ENCODE results near the gene KDELR3.
"Not testable (repeated sequence)": the region's sequence is repeated elsewhere in the genome, so short reads cannot be mapped to it uniquely, and the experiment has no call there.

Gene KDELR3

DNA sequence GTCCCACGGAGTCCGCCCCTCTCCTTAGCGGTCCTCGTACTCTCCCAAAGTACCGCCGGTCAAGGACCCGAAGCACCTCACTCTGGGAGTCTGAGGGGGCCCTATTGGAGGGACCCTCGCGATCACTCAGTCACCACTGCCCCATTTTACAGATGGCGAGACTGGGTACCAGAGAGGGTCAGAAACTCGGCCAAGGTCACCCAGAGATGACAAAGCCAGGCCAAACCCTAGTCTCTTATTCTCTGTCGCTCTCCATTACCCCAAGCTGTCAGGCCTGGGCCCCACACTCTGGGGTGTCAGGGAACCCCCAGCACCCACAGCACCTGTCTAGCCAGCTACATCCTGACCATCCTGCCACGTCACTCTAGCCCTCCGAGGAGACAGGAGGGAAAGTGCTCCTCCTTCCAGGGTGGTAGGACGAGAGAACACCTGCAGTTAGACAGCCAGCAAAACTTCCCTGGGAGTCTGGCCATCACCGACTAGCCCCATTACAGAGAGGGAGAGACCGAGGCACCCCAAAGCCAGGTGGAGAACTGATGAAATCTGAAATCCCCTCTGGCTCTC lies 11.5 kb upstream of the KDELR3 start:
- DNase-seq (ENCODE audit: low spot score) (no peak), FAIRE-seq (no peak)

DNA sequence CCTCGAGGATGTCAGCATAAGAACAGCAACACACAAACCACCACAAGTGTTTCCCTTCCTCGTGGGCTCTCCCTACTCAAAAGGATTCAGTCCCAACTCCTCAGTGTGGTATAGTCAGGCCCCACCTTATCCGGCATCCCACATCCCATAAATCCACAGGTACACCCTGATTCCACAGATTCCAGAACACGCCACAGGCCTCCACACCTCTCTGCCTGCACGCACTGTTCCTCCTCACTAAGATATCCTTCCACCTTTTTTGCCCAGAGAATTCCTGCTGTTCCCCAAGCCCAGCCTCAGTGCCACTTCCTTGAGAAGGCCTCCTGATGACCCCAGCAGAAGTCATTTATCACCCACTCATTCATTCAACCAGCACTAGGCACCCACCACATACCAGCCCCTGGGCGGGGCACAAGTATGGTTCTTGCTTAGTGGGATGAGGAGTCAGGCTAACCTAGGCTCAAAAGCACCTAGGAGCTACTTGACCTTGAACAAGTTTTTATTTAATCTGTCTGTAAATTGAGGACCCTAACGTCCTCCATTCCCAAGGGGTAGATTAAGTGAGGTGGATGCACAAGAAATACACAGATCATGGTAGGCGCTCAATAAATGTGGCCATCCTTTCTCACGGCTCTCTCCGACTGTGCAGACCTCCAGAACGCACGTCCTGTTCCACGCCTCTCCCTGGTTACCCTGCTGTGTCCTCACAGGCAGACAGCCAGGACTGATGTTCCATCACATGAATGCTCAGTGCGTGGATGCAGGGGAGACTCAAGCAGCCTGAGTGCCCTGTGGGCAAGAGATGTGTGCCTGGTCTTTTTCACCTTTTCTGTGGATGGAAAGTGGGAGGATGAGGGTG lies 10.8 kb upstream of the KDELR3 start:
- DNase-seq (ENCODE audit: low spot score), result no peak
- no peak for FAIRE-seq

GRCh38 chr22:38460426-38460840 lies 7.5 kb upstream of the KDELR3 start:
- FAIRE-seq, result no peak
- DNase-seq (ENCODE audit: low spot score), result no peak

DNA sequence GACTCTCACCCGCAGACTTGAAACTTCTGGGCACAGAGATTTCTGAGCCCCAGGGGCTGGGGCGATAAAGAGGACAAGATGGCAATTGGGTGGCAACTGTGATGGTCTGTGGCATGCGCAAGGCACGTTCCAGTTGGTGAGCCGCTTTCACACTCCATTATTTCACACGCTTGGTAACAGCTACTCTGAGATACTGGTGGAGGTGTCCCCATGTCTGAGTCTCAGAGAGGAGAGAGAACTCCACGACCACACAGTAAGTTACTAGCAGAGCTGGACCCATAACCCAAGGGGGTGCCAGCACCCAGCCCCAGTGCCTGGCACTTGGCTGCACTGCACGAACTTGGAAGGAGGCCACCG lies 6.9 kb upstream of the KDELR3 start:
- FAIRE-seq (no peak), DNase-seq (ENCODE audit: low spot score) (no peak)

- no peak for FAIRE-seq
- DNase-seq (ENCODE audit: low spot score), result peak; percentile 34
Measured at GRCh38 chr22:38461414-38462081, 6.3 kb upstream of the KDELR3 start.

DNA sequence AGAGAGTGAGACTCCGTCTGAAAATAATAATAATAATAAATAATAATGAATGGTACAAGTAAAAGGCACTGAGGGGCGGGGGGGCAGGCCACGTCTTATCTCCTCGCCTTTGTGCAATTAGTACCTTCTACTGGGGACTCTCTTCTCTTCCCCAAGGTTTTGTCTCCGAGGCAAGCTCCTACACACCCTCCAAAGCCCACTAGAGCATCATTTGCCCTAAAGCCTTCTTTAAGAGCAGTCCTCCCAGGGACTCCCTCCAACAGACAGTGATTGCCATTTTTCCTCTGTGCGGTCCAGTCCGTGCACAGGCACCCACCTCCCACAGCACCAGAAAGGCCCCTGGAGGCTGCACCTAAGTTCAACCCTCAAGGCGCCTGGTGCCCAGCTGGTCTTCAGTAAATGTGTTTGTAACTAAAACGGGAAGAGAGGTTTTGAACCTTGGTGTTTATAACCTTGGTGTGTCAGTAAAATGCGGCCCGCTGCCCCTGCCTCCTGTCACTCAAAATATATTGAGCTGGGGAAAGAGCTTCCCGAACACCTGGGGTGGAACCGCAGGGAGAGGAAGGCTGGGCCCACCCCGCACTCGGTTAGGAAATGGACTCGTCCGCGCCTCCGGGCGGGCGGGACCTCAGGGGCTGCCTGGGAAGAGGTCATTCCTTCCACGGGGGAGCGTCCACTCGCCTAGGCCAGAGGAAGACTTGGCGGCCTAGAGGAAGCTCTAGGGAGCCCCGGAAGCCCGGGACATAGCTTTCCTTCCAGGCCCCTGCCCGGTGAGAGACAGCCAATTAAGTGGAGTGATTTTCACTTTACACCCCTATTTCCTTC lies 4.7 kb upstream of the KDELR3 start:
- DNase-seq (ENCODE audit: low spot score) (no peak), FAIRE-seq (no peak)

DNA sequence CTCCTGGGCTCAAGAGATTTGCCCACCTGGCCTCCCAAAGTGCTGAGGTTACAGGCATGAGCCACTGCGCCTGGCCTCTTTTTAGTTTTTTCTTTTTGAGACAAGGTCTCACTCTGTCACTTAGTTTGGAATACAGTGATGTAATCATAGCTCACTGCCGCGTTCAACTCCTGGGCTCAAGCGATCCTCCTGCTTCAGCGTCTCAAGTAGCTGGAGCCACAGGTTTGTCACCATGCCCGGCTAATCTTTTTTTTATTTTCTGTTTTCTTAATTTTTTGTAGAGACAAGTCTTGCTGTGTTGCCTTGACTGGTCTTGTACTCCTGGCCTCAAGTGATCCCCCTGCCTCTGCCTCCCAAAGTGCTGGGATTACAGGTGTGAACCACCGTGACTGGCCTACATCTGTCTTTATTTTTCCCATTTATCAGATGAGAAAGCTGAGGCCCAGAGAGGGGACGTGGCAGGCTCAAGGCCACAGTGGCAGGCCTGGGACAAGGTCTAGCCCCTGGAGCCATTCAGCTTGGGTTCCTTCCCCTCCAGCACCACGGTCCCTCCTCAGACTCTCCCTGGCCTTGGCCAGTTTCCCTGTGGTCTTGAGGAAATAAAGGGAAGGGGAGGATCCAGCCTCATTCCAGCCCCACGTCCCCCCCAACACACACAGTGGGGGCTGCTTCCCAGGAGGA lies 2.8 kb upstream of the KDELR3 start:
- FAIRE-seq (no peak), DNase-seq (ENCODE audit: low spot score) (no peak)

- DNase-seq (ENCODE audit: low spot score) (no peak), FAIRE-seq (no peak)
Measured at GRCh38 chr22:38465673-38466490, 2.0 kb upstream of the KDELR3 start.

DNA sequence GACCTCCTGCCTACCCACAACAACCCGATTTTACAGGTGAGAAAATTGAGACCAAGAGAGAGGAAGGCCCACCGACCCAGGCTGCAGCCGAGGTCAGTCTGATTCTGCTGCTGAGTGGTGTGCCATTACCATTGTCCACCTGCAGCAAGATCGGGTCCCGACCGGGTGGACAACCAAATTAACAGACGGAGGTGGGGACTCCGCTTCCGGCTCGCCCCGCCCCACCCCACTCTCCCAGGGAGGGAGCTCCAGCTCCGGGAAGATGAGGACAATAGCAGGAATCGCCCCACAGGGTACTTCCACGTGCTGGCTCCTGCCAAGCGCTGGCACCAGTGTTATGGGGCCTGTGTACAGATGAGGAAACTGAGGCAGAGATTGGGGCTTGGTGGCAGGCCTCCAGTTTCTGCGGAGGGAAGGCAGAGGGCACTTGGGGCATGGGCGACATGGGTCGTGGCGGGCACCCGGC lies 425 bp upstream of the KDELR3 start:
- no peak for FAIRE-seq
- DNase-seq (ENCODE audit: low spot score), result no peak

- DNase-seq (ENCODE audit: low spot score), result no peak
- FAIRE-seq, result no peak
Measured at GRCh38 chr22:38468443-38469305, 778 bp downstream of the KDELR3 start.

GRCh38 chr22:38469306-38469781 lies 1.4 kb downstream of the KDELR3 start:
- DNase-seq (ENCODE audit: low spot score) (no peak), FAIRE-seq (no peak)

- FAIRE-seq; DNase-seq (ENCODE audit: low spot score): not testable (repeated sequence)
Measured at GRCh38 chr22:38470179-38470578, 2.3 kb downstream of the KDELR3 start.

- DNase-seq (ENCODE audit: low spot score) (no peak), FAIRE-seq (no peak)
Measured at GRCh38 chr22:38471237-38471636, 3.3 kb downstream of the KDELR3 start.

GRCh38 chr22:38474003-38474607 lies 6.2 kb downstream of the KDELR3 start:
- FAIRE-seq, result no peak
- DNase-seq (ENCODE audit: low spot score), result no peak

- DNase-seq (ENCODE audit: low spot score) (no peak), FAIRE-seq (no peak)
Measured at GRCh38 chr22:38477585-38477984, 9.7 kb downstream of the KDELR3 start.

GRCh38 chr22:38479096-38479837 lies 11.4 kb downstream of the KDELR3 start:
- DNase-seq (ENCODE audit: low spot score) (peak; percentile 59), FAIRE-seq (peak; percentile 75)

DNA sequence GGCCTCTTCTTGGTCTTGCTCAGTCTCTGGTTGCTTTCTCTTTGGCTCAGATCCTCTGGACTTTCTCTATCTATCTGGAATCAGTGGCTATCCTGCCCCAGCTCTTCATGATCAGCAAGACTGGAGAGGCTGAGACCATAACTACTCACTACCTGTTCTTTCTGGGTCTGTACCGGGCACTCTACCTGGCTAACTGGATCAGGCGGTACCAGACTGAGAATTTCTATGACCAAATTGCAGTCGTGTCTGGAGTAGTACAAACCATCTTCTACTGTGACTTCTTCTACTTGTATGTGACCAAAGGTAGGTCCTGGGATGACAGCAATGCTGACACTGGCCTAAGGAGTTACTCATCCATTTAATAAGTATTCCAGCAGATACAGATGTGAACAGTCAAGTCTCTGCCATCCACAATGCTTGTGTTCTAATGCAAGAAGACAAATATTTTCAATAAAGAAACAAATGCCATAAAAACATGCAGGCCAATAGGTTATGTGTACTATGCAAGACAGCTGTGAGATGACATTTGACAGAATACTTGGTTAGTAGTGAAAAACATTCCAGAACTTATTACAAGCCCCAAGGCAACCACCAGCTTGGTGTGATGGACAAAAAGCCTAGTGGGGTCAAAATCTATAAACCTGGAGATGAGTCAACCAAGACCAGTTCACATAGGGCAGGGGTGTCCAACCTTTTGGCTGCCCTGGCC lies 13.4 kb downstream of the KDELR3 start:
- no peak for DNase-seq (ENCODE audit: low spot score)
- FAIRE-seq, result no peak

Measured in RCC 7860 (cell line).